Bronchial epithelial cell (primary cell): ENCODE measurements around the gene TRRAP. TPM values are rescaled to one million over a fixed set of nuclear protein-coding genes. Genes with fewer than 3 reads are reported as not detected.
A peak's percentile ranks its signal among the peaks of the same experiment; 100 is the strongest.

Source experiments
- DNase-seq: peaks from one replicate; pipeline ENCODE4 v3.0.0-alpha.2; 2010; ENCODE audit warnings: low read depth
- FAIRE-seq: peaks from 2 replicates; lab custom pipeline; 2011; peaks lifted over from hg19 to GRCh38; lab: Jason Lieb, UNC
- H3K27me3 ChIP-seq: 2 replicates; pipeline ENCODE4 v1.5.1; 2011; ENCODE audit warnings: low read length; ENCODE audit not compliant: control insufficient read depth, insufficient read depth
- H3K36me3 ChIP-seq: 2 replicates; pipeline ENCODE4 v1.5.1; 2011; ENCODE audit warnings: low read length; ENCODE audit not compliant: control insufficient read depth, insufficient read depth
- H3K4me3 ChIP-seq: 2 replicates; pipeline ENCODE4 v1.5.1; 2011; ENCODE audit warnings: mild to moderate bottlenecking, low read depth, low read length, control low read depth
- CTCF ChIP-seq: IDR thresholded peaks from 2 replicates; pipeline ENCODE4 v1.5.1; 2011; ENCODE audit warnings: mild to moderate bottlenecking, moderate library complexity, low read length, control low read depth, inconsistent platforms; ENCODE audit not compliant: insufficient read depth, severe bottlenecking
- total RNA-seq: library from RNA; depleted of rRNA; stranded (reverse); fragments of >200 nt; gene quantifications from 2 replicates; pipeline ENCODE4 v1.2.1, GENCODE V29; 2014

Gene TRRAP
- 8.2 and 9.2 TPM in 2 replicates for total RNA-seq

- FAIRE-seq (no peak), DNase-seq (peak; percentile 23)
- Histone ChIP-seq H3K27me3 (no peaks in the 10 kb centered on the region), H3K36me3 (peaks cover 5% of the 10 kb centered on the region), H3K4me3 (peak within 1 kb of the TSS; percentile 96)
- TF ChIP-seq CTCF = peak; percentile 89
Observed at GRCh38 chr7:98878365-98879197, at the start of gene TRRAP. TRRAP (plus strand) TSS chr7:98878532; CDS start chr7:98881151, 2,619 bp downstream.

GRCh38 chr7:98830972-98831548, 47.3 kb upstream of the TRRAP start:
- DNase-seq (no peak), FAIRE-seq (no peak)
- no peak for TF ChIP-seq CTCF
- H3K36me3 ChIP-seq = no peaks in the 10 kb centered on the region
- no peak overlapping the region for H3K4me3 ChIP-seq
- H3K27me3 ChIP-seq = no peaks in the 10 kb centered on the region

- no peak for DNase-seq
- Histone ChIP-seq H3K4me3 (no peak overlapping the region), H3K36me3 (no peaks in the 10 kb centered on the region), H3K27me3 (no peaks in the 10 kb centered on the region)
- TF ChIP-seq CTCF = peak; percentile 37
- no peak for FAIRE-seq
Observed at GRCh38 chr7:98831641-98832221, 46.6 kb upstream of the TRRAP start.

- no peak for TF ChIP-seq CTCF
- H3K4me3 ChIP-seq = no peak overlapping the region
- DNase-seq = no peak
- H3K27me3 ChIP-seq = no peaks in the 10 kb centered on the region
- FAIRE-seq = no peak
- H3K36me3 ChIP-seq = no peaks in the 10 kb centered on the region
Observed at GRCh38 chr7:98833022-98833421, 45.3 kb upstream of the TRRAP start.

GRCh38 chr7:98834949-98835348, 43.4 kb upstream of the TRRAP start:
- TF ChIP-seq CTCF = no peak
- DNase-seq = no peak
- Histone ChIP-seq H3K27me3 (no peaks in the 10 kb centered on the region), H3K36me3 (no peaks in the 10 kb centered on the region), H3K4me3 (no peak overlapping the region)
- FAIRE-seq = no peak
